Aorta (tissue), 5 donors: ENCODE results near the gene MAP3K5. TPM values are rescaled to one million over a fixed set of nuclear protein-coding genes. Genes with fewer than 3 reads are reported as not detected.

Experiments
- ATAC-seq: fragments of 200-7000 bp; cut with Tn5 transposase; one replicate; pipeline ENCODE4 v1.9.1; 2022; ENCODE audit warnings: moderate library complexity; ENCODE audit not compliant: low FRiP score
- DNase-seq, 2 donors: peaks; one replicate each; pipeline ENCODE4 v3.0.0-alpha.2; 2020
- H3K27ac ChIP-seq, 2 donors: one replicate each; pipeline ENCODE4 v1.5.1; 2013; ENCODE audit warnings: low read length in 2 of 2, mild to moderate bottlenecking in 2 of 2, moderate library complexity in 2 of 2, control low read depth in 1 of 2, inconsistent platforms in 1 of 2, low read depth in 1 of 2
- H3K27me3 ChIP-seq, 2 donors: one replicate each; pipeline ENCODE4 v1.6.1; 2013; ENCODE audit warnings: control low read depth in 1 of 2, low read length in 1 of 2, mild to moderate bottlenecking in 1 of 2, moderate library complexity in 1 of 2; ENCODE audit not compliant: insufficient read depth in 2 of 2, control insufficient read depth in 1 of 2
- H3K36me3 ChIP-seq, 2 donors: one replicate each; pipeline ENCODE4 v1.6.1; 2013; ENCODE audit warnings: control low read depth in 1 of 2, low read length in 1 of 2, mild to moderate bottlenecking in 1 of 2; ENCODE audit not compliant: insufficient read depth in 2 of 2, control insufficient read depth in 1 of 2
- H3K4me1 ChIP-seq, 2 donors: one replicate each; pipeline ENCODE4 v1.6.1; 2013; ENCODE audit warnings: low read length in 2 of 2, control low read depth in 1 of 2, mild to moderate bottlenecking in 1 of 2, moderate library complexity in 1 of 2; ENCODE audit not compliant: insufficient read depth in 2 of 2, control insufficient read depth in 1 of 2
- H3K4me3 ChIP-seq, 2 donors: one replicate each; pipeline ENCODE4 v1.5.1; 2013; ENCODE audit warnings: low read length in 2 of 2, control low read depth in 1 of 2, mild to moderate bottlenecking in 1 of 2
- H3K9me3 ChIP-seq: one replicate; pipeline ENCODE4 v1.6.1; 2013; ENCODE audit warnings: mild to moderate bottlenecking, low read length; ENCODE audit not compliant: control insufficient read depth
- WGBS, 2 donors: extraction: QIAGEN DNeasy Blood & Tissue Kit; methylation state at CpG; one replicate each; pipeline ENCODE4 v1.1.7; 2013; 5-methylcytosine and 5-hydroxymethylcytosine counted together
- intact Hi-C, 2 donors: fragments of 100-400 bp; cut with DNase I; formaldehyde crosslinking; loops; one replicate each; pipeline versions ENCODE4 v1.14.2 to v1.15.0; 2022
- polyA plus RNA-seq, 2 donors: library from polyadenylated mRNA; stranded (reverse); fragments of 200-250 nt; gene quantifications; one replicate each; pipeline ENCODE4 v1.2.3, GENCODE V29; 2013
- total RNA-seq, 2 donors: library from RNA; stranded (reverse); fragmentation: NEBNext Ultra II Directional; extraction: Animal tissue kit (Norgen Biotek cat#: 25700); gene quantifications; one replicate each; pipeline ENCODE4 v1.2.1, GENCODE V29; 2021
- donor health status: healthy with polysubstance abuse.
- donor health status: Bipolar disorder and iron deficiency.
- donor health status: DM: no; HTN: no; CAD: no.
- donor health status: DM: no; HTN: no; CAD: no.
- donor health status: DM: yes; HTN: yes; CAD: no.

MAP3K5 gene
- total and polyA plus RNA-seq, 4 donors, result 16.2 to 48.4 (median 35.7) TPM

- Histone ChIP-seq H3K27me3 (no peaks in the 10 kb centered on the region), H3K9me3 (no peaks in the 10 kb centered on the region), H3K4me1 (no peaks in the 10 kb centered on the region), H3K4me3 (no peak overlapping the region), H3K27ac (no peak overlapping the region), H3K36me3 (no peaks in the 10 kb centered on the region)
- ATAC-seq, result no peak
- WGBS, 2 donors, result 97 to 98% methylated on average over 3 of the region's 3 CpGs
- intact Hi-C loops, result no loop called here
- DNase-seq, result no peak
These were observed 258.0 kb downstream of the MAP3K5 start for GRCh38 chr6:136534268-136534667.

DNA sequence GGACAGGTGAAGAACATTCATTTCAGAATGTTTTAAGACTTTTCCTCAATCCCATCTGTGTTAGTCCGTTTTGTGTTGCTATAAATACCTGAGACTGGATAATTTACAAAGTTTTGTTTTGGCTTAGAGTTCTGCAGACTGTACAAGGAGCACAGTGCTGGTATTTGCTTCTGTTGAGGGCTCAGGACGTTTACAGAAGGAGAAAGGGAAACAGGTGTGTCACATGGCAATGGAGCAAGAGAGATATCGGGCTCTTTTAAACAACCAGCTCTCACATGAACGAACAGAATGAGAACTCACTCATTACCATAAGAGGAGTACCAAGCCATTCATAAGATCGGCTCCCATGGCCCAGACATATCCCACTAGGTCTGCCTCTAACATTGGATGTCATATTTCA is 258.8 kb downstream of the MAP3K5 start:
- ATAC-seq (no peak), DNase-seq (no peak)
- Histone ChIP-seq H3K27me3 (no peaks in the 10 kb centered on the region), H3K4me1 (no peaks in the 10 kb centered on the region), H3K36me3 (no peaks in the 10 kb centered on the region), H3K9me3 (no peaks in the 10 kb centered on the region), H3K27ac (no peak overlapping the region), H3K4me3 (no peak overlapping the region)
- intact Hi-C loops, result no loop called here
- WGBS, 2 donors, result 71 to 73% methylated on average over 5 of the region's 5 CpGs

GRCh38 chr6:136532030-136532429 is 260.2 kb downstream of the MAP3K5 start:
- Histone ChIP-seq H3K4me3 (no peak overlapping the region), H3K36me3 (no peaks in the 10 kb centered on the region), H3K27ac (no peak overlapping the region), H3K4me1 (no peaks in the 10 kb centered on the region), H3K27me3 (no peaks in the 10 kb centered on the region), H3K9me3 (no peaks in the 10 kb centered on the region)
- no peak for DNase-seq
- no peak for ATAC-seq
- WGBS, 2 donors, result 85 to 90% methylated on average over 6 of the region's 6 CpGs
- intact Hi-C loops, result no loop called here

GRCh38 chr6:136529710-136530109 is 262.6 kb downstream of the MAP3K5 start:
- no peak for ATAC-seq
- no peak overlapping the region for H3K27ac ChIP-seq
- 95 to 98% methylated on average over 3 of the region's 3 CpGs for WGBS, 2 donors
- intact Hi-C loops, result no loop called here
- no peaks in the 10 kb centered on the region for H3K36me3 ChIP-seq
- no peak for DNase-seq
- no peaks in the 10 kb centered on the region for H3K27me3 ChIP-seq
- no peaks in the 10 kb centered on the region for H3K9me3 ChIP-seq
- H3K4me3 ChIP-seq, result no peak overlapping the region
- no peaks in the 10 kb centered on the region for H3K4me1 ChIP-seq

DNA sequence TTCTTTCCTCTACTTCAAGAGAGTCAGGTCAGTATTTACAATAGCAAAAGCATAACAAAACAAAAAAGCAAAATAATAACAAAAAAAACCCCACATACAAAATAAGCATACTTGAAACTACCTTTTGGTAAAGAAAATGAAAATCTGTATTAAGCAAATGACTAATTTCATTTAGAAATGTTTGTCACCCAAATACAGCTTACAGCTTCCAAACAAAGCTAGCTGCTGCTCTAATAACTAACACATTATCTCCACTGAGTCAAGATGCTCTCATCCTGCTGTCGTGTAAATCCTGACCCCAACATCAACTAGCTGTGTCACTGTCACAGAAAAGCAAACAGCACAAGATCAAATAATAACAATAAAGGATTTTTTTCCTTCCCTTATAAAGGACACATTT is 263.8 kb downstream of the MAP3K5 start:
- no peak for ATAC-seq
- no peaks in the 10 kb centered on the region for H3K4me1 ChIP-seq
- no peak overlapping the region for H3K4me3 ChIP-seq
- no peaks in the 10 kb centered on the region for H3K9me3 ChIP-seq
- no peaks in the 10 kb centered on the region for H3K27me3 ChIP-seq
- WGBS, 2 donors, result 84 to 100% methylated on average over 1 of the region's 1 CpG
- no peak for DNase-seq
- H3K27ac ChIP-seq, result no peak overlapping the region
- intact Hi-C loops, result no loop called here
- no peaks in the 10 kb centered on the region for H3K36me3 ChIP-seq

GRCh38 chr6:136527831-136528230 is 264.4 kb downstream of the MAP3K5 start:
- H3K4me3 ChIP-seq, result no peak overlapping the region
- intact Hi-C loops, result no loop called here

DNA sequence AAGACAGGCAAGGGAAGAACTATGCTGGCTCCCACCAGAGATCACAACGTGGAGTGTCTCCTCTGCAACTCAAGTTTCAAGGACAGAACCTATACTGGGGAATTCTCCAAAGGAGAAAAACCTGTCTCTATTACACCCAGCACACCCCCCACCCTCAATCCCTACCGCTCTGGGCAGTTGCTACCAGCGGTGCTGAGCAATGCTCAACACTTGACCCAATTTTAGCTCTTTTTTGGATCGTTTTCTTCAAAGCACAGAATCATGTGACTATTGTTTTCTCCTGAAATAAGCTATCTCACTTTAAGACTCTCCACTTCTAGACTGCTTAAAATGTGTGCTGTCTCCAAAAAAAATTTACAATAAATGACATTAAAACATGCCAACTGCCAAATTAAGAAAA is 265.3 kb downstream of the MAP3K5 start:
- no peaks in the 10 kb centered on the region for H3K9me3 ChIP-seq
- no peak overlapping the region for H3K27ac ChIP-seq
- DNase-seq, result no peak
- H3K4me3 ChIP-seq, result no peak overlapping the region
- H3K36me3 ChIP-seq, result no peaks in the 10 kb centered on the region
- H3K27me3 ChIP-seq, result no peaks in the 10 kb centered on the region
- peak; percentile 30 for ATAC-seq
- intact Hi-C loops, result no loop called here
- no peaks in the 10 kb centered on the region for H3K4me1 ChIP-seq
- WGBS, 2 donors, result 36 to 47% methylated on average over 4 of the region's 4 CpGs

More at GRCh38 chr6:136527831-136528230, 264.4 kb downstream of the MAP3K5 start:
- Histone ChIP-seq H3K9me3 (no peaks in the 10 kb centered on the region), H3K36me3 (no peaks in the 10 kb centered on the region), H3K4me1 (no peaks in the 10 kb centered on the region), H3K27me3 (no peaks in the 10 kb centered on the region), H3K27ac (no peak overlapping the region)
- 86 to 92% methylated on average over 6 of the region's 6 CpGs for WGBS, 2 donors
- ATAC-seq (no peak), DNase-seq (no peak)

DNA sequence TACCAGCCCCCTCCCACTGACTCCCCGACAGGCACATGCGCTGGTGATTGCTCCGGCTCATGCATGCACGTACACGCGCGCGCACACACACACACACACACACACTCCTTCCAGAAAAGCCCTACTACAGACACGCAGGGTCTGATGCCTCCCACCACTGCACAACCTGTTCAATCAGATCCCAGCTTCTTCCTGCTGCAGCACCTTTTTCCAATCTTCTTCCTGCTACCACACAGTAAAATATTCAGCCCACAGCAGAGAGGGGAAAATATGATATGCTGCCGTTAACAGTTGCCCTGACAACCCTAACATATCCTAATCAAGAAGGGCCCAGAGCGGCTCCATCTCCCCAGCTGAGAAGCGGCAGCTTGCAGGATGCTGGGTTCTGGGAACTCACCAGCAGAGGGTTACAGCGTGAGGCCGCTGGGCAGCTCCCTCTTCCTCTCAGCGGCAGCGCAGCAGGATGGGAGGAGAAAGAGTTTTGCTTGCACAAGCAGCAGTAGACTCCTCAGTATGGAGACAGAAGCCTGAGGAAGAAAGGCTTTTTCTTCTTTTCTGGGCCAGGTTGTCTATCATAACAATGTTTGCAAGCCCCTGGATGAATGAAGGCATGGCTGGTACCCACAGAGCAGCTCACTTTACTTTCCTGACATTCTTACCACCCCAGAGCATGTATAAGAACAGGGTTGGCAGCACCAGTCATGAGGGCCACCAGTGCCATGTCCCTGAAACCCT is 265.9 kb downstream of the MAP3K5 start:
- DNase-seq, result peak in 1 of 2 donors; percentile 77
- no peaks in the 10 kb centered on the region for H3K9me3 ChIP-seq
- no peaks in the 10 kb centered on the region for H3K4me1 ChIP-seq
- no peaks in the 10 kb centered on the region for H3K27me3 ChIP-seq
- ATAC-seq, result peak; percentile 87
- H3K27ac ChIP-seq, result no peak overlapping the region
- WGBS, 2 donors, result 40 to 46% methylated on average over 16 of the region's 16 CpGs
- intact Hi-C loops, result no loop called here
- no peak overlapping the region for H3K4me3 ChIP-seq
- no peaks in the 10 kb centered on the region for H3K36me3 ChIP-seq

DNA sequence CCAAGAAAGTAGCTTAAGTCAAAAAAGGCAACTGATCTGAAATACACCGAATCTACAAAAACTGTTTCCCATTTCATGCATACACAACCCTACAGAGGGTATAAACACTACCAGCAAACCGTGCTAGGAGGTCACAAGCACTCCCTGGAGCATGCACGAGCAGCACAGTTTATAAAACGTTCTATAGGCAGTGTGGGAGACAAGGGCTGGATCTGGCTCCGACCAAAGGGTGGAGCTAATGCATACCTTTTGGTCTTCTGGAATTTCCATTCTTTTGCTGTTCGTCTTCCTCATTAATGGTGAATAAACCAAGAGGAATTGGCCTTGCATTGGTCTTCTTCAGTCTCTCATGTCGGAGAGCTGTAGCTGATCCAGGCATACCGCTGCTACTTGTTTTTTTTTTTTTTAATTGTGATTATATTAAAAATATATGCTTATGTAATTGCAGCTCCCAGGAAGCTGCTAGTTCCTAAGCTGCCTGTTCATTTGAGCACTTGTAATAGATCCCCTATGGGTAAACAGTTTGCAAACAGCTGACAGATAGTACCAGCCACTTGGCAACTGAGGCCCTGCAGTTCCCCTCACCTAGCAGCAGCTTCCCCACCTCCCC is 266.6 kb downstream of the MAP3K5 start:
- intact Hi-C loops, result no loop called here
- Histone ChIP-seq H3K4me1 (no peaks in the 10 kb centered on the region), H3K36me3 (no peaks in the 10 kb centered on the region), H3K27ac (no peak overlapping the region), H3K9me3 (peaks cover under 1% of the 10 kb centered on the region), H3K4me3 (no peak overlapping the region), H3K27me3 (no peaks in the 10 kb centered on the region)
- 69 to 76% methylated on average over 8 of the region's 8 CpGs for WGBS, 2 donors
- DNase-seq, result no peak
- no peak for ATAC-seq
